ENCODE data around the gene SNAP91.

SNAP91 gene

DNA sequence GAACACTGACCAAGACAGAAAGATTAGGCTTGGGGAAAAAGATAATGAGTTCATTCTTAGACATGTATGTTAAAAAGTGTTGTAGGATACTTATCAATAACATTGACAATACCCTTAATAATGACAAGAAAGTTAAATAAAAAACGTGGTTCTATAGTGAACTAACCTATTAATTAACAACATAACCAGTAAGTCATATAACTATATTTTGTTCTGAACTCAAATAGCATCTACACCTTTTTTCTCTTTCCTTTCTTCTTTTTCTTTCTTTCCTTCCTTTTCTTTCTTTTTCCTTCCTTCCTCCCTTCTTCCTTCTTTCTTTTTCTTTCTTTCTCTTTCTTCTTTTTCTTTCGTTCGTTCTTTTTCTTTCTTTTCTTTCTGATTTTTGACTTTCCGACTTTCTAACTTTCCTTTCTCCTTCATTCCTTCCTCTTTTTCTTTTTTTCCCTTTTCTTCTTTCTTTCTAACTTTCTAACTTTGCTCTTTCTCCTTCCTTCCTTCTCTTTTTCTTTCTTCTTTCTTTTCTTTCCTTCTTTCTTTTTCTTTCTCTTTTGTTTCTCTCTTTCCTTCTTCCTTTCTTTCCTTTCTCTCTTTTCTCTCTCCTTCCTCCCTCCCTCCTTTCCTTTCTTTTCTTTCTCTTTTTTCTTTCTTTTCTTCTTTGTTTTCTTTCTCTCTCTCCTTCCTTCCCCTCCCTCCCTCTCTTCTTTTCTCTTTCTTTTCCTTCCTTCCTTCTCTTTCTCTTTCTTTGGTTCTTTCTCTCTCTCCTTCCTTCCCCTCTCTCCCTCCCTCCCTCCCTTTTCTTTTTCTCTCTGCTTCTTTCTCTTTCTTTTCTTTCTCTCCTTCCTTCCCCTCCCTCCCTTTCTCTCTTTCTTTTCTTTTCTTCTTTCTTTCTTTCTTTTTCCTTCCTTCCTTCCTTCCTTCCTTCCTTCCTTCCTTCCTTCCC, 172.0 kb downstream of the SNAP91 start:
- DNase-seq (ENCODE audit: low read depth): no peak

- peak; percentile 22 for DNase-seq (ENCODE audit: low read depth)
Measured at GRCh38 chr6:83536034-83536646, 172.8 kb downstream of the SNAP91 start.

GRCh38 chr6:83518816-83519480, 190.0 kb downstream of the SNAP91 start:
- DNase-seq (ENCODE audit: low read depth): no peak

DNA sequence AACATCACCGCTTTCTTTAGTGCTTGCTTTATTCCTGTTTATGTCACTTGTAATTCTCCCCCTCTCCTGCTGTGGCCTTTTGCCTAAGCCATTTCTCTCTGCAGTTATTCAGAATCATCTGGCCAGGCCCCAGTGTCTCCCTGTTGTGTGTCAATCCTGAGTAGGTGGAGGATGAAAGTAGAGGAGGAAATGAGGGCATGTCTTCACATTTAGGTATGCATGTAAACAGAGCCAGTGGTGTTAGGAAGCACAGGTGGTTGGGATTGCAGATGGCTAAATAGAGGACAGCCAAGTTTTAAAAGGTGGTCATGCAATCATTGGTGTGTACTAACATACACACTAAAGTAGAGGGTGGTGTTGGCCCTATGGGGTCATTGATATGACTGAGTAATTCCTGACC, 191.4 kb downstream of the SNAP91 start:
- no peak for DNase-seq (ENCODE audit: low read depth)

- DNase-seq (ENCODE audit: low read depth): no peak
Measured at GRCh38 chr6:83514866-83515466, 193.9 kb downstream of the SNAP91 start.

DNA sequence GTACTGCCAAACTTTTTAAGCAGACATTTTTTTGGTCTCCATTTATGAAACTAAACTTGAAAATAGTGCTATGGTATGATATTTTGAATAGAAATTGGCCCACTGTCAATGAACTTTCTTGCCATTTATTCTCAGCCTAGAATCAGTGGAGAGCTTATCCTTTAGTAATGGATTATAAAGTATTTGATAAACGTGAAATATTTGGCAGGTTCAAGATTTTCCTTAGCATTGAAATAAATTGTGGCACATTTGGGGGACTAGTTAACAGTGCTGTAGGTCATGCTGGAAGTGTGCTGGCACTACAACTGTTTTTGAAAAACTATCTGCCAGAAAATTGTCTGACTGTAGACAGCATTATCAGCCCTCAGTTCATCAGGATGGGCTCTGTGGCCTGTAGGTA, 194.4 kb downstream of the SNAP91 start:
- no peak for DNase-seq (ENCODE audit: low read depth)

DNA sequence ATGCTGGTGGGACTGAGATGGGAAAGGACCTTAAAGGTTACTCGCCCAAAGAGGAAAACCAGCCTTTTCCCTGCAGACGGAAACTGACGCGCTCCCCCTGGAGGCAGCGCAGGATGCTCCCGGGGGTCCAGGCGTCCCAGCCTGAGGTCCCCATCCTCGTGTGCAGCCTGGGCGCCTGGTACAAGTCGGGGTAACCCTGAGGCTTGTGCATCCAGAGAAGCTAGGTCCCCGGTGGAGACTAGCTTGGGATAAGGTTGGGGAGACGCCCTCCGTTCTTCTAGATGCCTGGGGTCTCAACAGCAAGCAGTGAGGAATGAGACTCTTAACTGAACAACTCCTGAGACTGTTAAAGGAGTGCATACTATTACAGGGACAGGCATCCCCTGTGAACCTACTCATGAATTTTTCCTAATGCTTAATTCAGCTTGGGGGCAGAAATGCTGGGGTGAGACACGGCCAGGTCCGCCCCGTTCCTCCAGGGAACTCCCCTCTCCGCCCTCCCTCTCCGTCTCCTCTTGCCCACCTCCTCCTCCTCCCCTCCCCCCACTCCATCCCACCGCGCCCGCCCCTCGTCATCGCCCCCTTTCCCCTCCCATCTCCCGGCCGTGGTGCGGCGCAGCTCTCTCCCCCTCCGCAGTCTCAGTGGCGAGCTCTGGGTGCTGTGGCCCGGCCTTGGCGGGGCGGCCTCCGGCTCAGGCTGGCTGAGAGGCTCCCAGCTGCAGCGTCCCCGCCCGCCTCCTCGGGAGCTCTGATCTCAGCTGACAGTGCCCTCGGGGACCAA, 196.8 kb downstream of the SNAP91 start, which contains the start of gene PRSS35:
Gene PRSS35 (plus strand): TSS at position 634 of the 781 bp plus-strand sequence. CDS start 10,908 bp downstream, outside the sequence.
- DNase-seq (ENCODE audit: low read depth): no peak

GRCh38 chr6:83511266-83511665, 197.6 kb downstream of the SNAP91 start:
- no peak for DNase-seq (ENCODE audit: low read depth)

DNA sequence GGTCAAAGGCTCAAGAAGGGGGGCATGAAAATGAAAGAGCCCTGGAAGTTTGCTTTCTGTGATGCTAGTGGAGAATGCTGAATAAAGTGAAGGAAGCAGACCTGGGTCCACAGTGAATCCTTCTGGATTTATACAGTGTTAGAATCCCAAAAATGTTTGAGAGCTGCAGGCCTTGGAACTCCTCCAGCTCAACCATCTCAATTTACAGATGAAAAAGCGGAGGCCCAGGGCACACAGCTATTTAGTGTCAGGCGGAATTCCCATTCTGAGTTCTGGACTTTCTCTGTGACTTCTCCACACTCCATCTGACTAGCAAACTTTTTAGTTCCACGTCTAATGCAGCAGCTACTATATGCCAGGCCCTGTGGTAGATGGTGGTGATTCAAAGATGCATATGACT, 198.1 kb downstream of the SNAP91 start:
- DNase-seq (ENCODE audit: low read depth): no peak

- no peak for DNase-seq (ENCODE audit: low read depth)
Measured at GRCh38 chr6:83509441-83509840, 199.5 kb downstream of the SNAP91 start.

DNA sequence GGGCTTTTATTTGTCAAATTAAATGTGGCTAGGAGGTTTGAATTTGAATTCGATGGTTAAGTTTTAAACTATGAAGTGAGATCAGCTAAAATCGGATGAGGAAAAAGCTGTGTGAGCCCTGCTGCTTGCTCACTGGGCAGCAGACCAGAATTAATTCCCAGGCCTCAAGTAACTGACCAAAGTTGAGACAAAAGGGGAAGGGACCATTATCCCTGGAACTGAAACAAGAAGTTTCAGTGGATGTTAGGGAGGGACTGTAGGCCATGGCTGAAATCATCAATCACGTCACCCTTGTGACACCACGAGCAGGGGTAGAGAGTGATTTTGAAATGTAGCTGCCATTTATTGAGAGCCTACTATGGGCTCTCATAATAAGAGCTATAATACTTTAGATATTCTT, 203.5 kb downstream of the SNAP91 start:
- DNase-seq (ENCODE audit: low read depth): no peak

Data from activated T-cell treated with anti-CD3 and anti-CD28 coated beads for 1 hour (primary cell).